Sciatic nerve (tissue), 2 donors: Measurements from ENCODE around the gene CLDN7. TPM values are rescaled to one million over a fixed set of nuclear protein-coding genes. Genes with fewer than 3 reads are reported as not detected.

Source experiments
- ATAC-seq: fragments of 200-7000 bp; cut with Tn5 transposase; one replicate; pipeline ENCODE4 v1.9.1; 2020; ENCODE audit warnings: mild to moderate bottlenecking, moderate library complexity
- DNase-seq: peaks from one replicate; pipeline ENCODE4 v3.0.0-alpha.2; 2020; ENCODE audit warnings: low spot score
- intact Hi-C: fragments of 100-400 bp; cut with DNase I; formaldehyde crosslinking; loops from one replicate; pipeline ENCODE4 v1.14.2; 2022
- total RNA-seq: library from RNA; stranded (reverse); fragmentation: NEBNext Ultra II Directional; extraction: Animal tissue kit (Norgen Biotek cat#: 25700); gene quantifications from one replicate; pipeline ENCODE4 v1.2.1, GENCODE V29; 2021
- donor health status: DM: no; HTN: no; CAD: no.
- donor health status: DM: no; HTN: no; CAD: no.

Gene CLDN7
- total RNA-seq, 1 donor from 2014 or later: 4.1 TPM

DNA sequence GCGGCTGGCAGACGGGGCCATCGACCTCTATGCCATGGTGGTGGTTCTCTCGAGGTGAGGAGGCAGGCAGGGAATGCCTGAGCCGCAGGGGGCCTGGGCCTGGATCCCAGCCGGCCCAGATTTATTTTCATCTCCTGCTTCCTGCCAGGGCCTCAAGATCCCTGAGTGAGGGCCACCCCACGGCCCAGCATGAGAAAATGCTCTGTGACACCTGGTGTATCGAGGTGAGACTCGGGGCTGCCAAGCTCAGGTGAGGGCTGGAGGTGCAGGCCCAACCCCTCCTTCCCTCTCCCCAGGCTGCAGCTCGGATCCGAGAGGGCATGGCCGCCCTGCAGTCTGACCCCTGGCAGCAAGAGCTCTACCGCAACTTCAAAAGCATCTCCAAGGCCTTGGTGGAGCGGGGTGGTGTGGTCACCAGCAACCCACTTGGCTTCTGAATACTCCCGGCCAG is 37.6 kb downstream of the CLDN7 start:
- ATAC-seq: no peak
- intact Hi-C loops: no loop called here
- no peak for DNase-seq

DNA sequence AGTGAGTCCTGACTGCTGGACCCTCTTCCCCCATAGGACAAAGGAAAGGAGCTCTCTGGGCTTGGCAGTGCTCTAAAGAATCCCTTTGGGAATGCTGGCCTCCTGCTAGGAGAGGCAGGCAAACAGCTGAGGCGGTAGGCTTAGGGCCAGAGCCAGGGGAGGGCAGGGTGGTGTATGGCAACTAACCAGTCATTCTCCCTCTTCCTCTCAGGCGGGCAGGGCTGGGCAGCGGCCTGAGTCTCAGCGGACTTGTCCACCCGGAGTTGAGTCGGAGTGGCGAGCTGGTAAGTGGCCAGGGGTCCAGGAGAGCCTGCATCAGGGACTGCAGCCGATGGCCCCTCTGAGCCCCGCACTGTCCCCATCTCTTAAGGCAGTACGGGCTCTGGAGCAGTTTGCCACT is 38.2 kb downstream of the CLDN7 start:
- intact Hi-C loops: no loop called here
- DNase-seq: no peak
- no peak for ATAC-seq

DNA sequence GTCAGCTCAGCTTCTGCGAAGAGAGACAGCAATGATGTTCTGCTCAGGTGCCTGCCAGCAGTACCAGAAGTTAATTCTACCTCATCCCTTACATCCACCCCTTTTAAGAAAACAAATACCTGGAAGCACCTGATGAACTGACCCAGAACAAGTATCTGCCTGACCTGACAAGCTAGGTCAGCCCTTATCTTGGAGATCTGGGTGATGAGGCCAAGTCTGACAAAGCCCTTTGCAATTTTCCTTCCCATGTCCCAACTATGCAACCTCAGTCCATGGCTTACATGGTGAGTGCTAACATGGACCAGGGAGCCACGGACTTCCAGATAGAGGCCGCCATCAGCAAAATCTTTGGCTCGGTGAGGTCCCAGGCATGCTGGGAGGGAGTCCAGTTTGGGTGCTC is 38.9 kb downstream of the CLDN7 start:
- intact Hi-C loops: no loop called here
- no peak for ATAC-seq
- DNase-seq: no peak

DNA sequence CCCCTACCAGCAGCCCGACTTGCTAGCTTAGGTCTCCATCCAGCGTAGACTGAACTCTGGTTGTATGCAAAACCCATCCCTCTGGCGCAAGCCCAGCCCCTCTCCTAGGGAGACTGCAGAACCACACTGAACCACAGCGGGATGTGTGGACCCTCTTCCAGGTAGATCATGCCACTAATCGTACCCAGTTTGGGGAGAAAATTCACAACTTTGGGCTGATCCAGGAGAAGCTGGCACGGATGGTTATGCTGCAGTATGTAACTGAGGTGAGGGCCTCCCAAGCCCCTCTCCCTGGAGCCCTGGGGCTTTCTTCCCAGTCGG is 39.3 kb downstream of the CLDN7 start:
- ATAC-seq (no peak), DNase-seq (no peak)
- intact Hi-C loops: no loop called here

DNA sequence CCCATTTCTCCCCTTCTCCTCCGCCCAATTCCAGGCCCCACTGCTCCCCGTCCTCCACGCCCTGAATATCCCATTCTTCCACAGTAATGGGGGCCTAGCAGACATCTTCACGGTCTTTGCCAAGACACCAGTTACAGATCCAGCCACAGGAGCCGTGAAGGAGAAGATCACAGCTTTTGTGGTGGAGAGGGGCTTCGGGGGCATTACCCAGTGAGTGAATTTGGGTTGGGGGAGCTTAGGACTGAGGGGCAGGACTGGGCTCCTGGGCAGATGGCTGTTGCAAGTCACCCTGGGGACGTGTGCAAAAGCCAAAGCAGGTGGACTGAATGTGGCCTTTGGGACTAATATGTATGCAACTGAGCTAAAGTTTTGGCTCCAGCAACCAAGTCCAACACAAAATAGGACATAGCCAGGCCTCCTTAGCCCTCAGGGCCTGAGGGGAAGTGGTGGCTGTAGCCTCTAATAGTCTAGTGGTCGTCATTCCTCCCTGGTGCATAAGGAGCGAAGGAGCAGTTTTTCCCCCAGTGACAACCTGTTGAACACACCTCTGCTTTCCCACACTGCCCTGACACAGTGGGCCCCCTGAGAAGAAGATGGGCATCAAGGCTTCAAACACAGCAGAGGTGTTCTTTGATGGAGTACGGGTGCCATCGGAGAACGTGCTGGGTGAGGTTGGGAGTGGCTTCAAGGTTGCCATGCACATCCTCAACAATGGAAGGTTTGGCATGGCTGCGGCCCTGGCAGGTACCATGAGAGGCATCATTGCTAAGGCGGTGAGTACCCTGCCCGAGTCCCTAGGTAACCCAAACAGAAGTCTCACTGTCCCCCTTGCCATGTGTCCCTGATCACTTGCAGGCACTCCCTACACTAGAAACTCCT is 39.9 kb downstream of the CLDN7 start:
- intact Hi-C loops: no loop called here
- no peak for ATAC-seq

DNA sequence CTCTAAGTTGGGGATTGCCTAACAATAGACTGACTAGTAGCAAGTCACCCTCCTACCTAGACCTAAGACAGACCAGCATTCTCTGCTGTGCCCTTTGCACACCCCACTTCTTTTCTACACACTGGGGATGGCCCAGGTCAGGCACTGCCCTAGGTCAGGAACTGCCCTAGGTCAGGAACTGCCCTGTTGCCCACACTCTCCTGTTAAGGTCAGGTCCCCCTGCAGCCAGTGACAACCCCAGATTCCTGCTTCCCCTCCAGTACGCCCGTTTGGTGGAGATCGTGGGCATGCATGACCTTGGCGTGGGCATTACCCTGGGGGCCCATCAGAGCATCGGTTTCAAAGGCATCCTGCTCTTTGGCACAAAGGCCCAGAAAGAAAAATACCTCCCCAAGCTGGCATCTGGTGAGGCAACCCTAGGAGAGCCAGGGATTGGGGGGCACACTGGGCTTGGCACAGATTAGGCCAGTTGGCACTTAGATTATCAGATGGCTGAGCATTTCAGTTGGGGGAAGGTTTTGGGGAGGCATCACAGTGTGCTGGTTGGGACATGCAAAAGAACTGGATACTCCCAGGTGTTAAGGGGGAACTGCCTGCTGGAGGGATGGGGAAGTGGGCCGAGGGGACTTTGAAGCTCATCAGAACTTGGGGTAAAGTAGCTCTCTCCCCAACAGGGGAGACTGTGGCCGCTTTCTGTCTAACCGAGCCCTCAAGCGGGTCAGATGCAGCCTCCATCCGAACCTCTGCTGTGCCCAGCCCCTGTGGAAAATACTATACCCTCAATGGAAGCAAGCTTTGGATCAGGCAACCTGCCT is 40.8 kb downstream of the CLDN7 start:
- DNase-seq (no peak), ATAC-seq (no peak)
- intact Hi-C loops: no loop called here

More for the DNA sequence above, 39.9 kb downstream of the CLDN7 start:
- no peak for DNase-seq

DNA sequence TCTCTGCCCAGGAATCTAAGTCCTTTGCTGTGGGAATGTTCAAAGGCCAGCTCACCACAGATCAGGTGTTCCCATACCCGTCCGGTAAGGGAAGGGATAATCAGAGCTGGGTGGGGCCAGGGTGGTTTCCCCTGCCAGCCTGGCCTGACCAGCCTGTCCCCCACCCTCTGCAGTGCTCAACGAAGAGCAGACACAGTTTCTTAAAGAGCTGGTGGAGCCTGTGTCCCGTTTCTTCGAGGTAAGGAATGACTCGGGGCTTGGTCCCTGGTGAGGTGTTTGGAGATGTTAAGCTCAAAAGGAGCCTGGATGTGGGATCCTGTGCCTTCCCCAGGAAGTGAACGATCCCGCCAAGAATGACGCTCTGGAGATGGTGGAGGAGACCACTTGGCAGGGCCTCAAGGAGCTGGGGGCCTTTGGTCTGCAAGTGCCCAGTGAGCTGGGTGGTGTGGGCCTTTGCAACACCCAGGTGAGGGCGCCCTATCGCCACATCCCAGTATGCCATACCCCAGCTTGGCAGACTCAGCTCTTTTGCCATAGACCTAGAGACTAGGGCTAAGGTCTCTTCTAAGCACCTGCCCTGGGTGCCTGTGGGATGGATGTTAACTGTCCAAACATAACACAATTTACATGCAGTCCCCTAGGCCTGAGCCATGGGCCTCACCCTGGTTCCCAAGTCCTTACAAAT is 41.5 kb downstream of the CLDN7 start:
- intact Hi-C loops: no loop called here
- DNase-seq: no peak

DNA sequence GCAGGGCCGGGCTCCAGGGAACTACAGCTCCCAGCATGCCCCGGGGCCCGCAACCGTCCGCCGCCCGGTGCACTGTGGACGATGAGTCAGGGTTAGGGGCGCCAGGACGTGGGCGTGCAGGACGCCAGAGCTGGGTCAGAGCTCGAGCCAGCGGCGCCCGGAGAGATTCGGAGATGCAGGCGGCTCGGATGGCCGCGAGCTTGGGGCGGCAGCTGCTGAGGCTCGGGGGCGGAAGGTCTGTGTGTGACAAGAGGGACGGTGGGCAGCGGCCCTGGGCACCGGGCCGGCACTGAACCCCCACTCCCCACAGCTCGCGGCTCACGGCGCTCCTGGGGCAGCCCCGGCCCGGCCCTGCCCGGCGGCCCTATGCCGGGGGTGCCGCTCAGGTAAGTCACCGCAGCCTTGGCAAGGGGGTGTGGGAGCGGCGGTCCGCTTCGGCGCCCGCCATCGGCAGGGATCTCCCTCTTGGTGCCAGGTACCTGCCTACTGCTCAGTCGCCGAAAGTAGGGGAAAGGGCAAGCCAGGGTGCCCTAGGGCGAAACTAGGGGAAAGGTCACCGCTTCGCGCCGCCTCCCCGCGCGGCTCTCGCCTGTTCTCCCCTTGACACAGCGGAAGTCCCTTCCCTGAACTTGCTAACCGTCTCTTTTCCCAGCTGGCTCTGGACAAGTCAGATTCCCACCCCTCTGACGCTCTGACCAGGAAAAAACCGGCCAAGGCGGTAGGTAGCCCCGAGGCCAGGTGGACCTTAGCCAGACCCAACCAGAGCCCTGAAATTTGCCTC is 42.3 kb downstream of the CLDN7 start, which contains the start of the genes ACADVL and DLG4:
Gene ACADVL, plus strand, starts transcription at position 127 of the 781 bp plus-strand sequence. Its CDS starts 47 bp downstream, at position 174.
Gene DLG4, minus strand, starts transcription at position 25 of the 781 bp plus-strand sequence.
- intact Hi-C loops: no loop called here
- DNase-seq (peak; percentile 95), ATAC-seq (peak; percentile 85)

More for the DNA sequence above, 41.5 kb downstream of the CLDN7 start:
- ATAC-seq: peak; percentile 6

DNA sequence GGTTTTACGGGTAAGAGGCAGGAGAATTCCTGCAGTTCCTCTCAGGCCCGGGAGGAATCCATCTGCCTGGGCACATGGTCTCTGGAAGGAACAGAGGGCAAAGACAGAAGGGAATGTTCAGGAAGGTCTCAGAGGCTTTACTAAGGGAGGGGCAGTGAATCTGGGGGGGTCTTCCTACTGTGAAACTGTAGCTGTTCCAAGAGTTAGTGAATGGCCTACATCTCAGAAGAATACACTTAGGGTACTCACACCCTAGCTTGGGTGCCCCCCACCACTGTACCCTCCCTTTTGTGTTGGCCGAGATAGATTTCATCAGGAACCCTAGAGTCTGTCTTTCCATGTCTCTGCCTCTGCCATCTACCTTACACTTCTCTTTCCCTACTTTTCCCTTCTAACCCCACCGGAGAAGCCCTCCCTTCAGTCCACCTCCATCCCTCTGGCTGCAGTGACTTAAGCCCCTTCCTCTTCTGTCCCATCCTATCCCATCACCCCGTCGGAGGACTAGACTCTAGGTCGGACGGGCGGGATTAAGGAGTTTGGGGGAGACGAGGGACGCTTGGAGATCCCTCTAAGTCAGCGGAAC is 43.0 kb downstream of the CLDN7 start:
- ATAC-seq (no peak), DNase-seq (no peak)
- intact Hi-C loops: no loop called here

DNA sequence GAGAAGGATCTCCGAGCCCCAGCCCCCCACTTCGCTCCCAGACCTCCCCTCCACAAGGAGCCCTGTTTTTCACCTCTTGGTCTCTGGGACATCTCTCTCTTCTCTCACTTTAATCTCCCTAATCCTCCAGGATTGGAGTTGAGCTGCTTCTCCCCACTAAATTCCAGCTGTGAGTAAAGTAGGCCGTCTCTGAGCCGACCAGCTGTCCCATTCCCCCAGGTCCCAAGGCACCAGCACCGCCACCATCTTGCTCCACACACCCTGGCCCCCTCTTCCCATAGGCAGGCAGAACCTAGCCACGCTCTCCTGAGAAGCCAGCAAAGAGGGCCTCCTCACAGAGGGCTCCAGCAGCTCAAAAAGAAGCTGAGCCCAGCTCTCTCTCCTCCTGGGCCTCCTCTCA is 43.5 kb downstream of the CLDN7 start:
- ATAC-seq: no peak
- intact Hi-C loops: no loop called here
- DNase-seq: no peak

DNA sequence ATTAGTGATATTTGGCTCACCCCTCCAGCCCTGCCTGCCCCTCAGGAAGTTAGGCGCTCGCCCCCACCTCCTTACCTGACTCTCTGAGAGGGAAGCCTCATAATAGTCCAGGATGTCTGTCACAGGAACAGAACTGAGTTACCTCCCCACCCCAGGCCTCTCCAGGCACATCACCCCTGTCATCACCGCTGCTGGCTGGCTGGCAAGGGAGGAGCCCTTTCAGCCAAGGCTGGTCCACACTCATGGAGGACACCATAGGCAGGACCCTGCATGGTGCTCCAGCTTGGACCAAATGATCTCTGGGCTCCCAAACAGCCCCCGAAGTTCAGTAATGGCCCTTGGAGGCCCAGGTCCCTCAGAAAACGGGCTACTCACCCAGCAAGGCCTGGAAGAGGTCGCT is 44.1 kb downstream of the CLDN7 start:
- intact Hi-C loops: no loop called here
- no peak for ATAC-seq
- no peak for DNase-seq

DNA sequence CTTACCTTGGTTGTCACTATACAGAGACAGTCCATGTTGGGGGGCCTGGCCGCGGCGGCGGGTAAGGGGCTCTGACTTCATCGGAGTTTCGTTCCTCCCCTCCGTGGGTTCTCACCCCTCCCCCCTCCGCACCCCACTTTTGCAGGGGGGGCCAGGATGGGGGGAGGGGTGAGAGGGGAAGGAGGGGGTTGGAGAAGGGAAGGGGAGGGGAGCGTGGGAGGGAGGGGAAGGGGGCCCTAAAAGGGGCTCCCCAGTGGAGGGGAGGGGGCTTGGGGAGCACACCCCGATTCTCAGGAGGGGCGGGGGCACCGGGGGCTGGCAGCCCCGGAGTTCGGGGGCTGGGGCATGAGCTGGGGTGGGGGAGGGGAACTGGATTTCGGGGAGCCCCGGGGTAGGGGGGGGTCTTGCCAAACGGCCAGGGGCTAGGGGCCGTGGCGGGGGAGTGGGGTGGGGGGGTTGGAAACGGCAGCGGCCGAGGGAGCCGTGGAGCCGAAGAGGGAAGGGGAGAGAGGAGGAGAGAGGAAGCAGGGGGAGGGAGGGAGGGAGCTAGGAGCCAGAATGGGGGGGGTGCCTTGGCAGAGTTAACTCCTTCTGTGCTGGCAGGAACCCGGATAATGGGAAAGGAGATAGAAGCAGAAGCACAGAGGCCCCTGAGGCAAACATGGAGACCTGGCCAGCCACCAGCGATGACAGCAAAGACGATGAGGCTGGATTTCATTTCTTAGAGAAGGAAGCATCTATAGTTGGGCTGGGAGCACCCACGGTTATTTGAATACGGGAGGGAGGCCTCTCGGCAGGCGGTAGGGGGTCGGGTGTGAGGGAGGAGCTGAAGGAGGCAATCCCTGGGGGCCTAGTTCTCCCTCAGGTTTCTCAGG is 44.9 kb downstream of the CLDN7 start:
- DNase-seq (no peak), ATAC-seq (no peak)
- intact Hi-C loops: no loop called here

DNA sequence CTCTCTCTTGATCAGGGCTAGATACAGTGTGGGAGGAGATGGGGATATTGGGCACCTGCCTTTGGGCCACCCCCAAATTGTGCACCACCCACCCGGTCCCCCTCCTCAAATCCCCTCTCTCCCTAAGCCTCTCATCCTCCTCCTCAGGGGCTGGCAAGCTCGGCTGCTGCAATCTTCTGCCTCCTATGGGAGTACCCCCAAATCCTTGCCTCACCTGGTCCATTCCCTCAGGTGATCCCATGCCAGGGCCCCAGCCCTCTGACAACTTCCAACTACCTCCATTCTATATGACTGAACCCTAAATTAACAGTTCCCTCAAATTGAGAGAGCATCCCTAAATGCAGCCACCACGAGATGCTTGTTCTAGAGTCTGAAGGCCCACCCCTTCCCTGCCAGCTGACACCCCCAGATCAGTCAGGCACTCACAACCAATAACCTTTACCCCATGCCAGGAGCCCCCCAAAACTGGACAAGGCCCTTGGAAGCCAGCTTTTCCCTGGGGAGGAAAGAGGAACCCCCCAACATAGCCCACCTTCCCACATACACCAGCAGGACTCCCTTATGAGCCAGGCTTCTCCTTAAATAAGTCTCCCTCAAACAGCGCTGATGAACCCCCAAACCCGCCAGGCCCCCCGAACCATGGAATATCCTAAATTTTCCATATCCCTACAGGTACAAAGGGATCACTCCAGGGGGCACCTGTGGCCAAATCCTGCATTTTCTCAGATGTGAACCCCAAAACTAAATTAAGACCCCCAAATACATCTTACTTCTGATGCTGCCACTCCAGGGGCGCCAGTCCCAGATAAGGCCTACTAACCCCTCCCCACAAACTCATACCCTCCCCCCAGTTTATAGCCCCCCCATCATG is 45.8 kb downstream of the CLDN7 start:
- no peak for ATAC-seq
- DNase-seq: no peak
- intact Hi-C loops: no loop called here

DNA sequence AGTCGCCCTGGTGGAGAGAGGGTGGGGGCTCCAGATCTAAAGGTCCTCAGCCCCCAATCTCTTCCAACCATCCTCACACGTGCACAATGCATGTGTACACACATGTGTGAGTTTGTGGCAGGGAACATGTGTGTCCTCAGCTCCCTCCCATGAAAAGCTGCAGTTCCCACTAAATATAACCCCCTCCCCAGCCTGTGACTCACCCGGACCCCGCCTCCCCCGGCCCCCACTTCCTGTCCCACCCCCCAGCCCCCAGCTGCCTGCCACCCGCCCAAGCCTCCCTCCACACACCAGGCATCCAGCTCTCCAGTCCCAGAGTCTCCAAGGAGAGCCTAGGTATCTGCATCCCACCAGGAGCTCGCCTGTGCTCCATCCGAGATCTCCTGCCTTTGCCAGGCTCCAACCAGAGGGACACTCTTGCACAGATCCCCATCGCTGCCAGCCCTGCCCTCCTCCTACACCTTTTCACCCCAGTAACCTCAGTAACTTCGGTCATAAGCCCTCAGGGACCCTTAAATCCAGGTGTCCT is 46.6 kb downstream of the CLDN7 start:
- intact Hi-C loops: no loop called here
- ATAC-seq (no peak), DNase-seq (no peak)

DNA sequence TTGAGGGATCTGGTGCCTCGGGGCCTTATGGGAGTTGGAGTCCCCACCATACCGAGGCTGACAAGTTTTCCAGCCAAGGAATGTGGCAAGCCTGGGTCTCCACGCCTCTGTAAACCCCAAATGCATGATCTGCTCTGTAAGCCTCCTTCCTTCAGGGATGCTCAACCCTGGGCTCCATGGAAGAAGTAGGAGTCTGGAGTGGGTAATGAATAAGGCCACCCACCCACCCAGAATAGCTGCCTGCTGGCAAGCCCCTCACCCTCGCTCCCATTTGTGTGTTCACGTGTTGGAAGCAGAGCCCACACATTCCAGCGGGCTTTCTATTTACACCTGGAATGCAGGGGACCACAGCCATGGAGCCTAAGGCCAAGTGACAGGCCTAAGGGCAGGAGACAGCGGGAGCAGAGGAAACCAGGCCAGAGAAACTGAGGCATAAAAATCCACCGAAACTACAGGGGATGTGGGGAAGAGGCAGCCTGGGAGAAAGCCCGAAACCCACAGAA is 47.1 kb downstream of the CLDN7 start:
- intact Hi-C loops: no loop called here
- no peak for DNase-seq
- no peak for ATAC-seq
